Osteoblast (primary cell): Measurements from ENCODE around the gene NDUFA7. TPM values are rescaled to one million over a fixed set of nuclear protein-coding genes. Genes with fewer than 3 reads are reported as not detected.
"Not testable (repeated sequence)": the region's sequence is repeated elsewhere in the genome, so short reads cannot be mapped to it uniquely, and the experiment has no call there.

Experiments used
- DNase-seq: peaks from one replicate; pipeline ENCODE4 v3.0.0; 2011; ENCODE audit warnings: low spot score, mixed read lengths; ENCODE audit not compliant: insufficient read length; ENCODE audit errors: missing footprints
- H2AFZ ChIP-seq: 2 replicates; pipeline ENCODE4 v1.6.0; 2011; ENCODE audit warnings: mild to moderate bottlenecking, low read length
- H3K27ac ChIP-seq: 2 replicates; pipeline ENCODE4 v1.5.1; 2011; ENCODE audit warnings: mild to moderate bottlenecking, low read depth, low read length, moderate library complexity
- H3K27me3 ChIP-seq: 2 replicates; pipeline ENCODE4 v1.6.0; 2012; ENCODE audit warnings: mild to moderate bottlenecking, control low read depth, inconsistent platforms, low read length, moderate library complexity; ENCODE audit not compliant: insufficient read depth
- H3K36me3 ChIP-seq: 2 replicates; pipeline ENCODE4 v1.5.1; 2011; ENCODE audit warnings: mild to moderate bottlenecking, low read length, control low read depth, moderate library complexity; ENCODE audit not compliant: insufficient read depth
- H3K4me1 ChIP-seq: 2 replicates; pipeline ENCODE4 v1.5.1; 2011; ENCODE audit warnings: mild to moderate bottlenecking, low read length, control low read depth, moderate library complexity; ENCODE audit not compliant: insufficient read depth
- H3K4me2 ChIP-seq: 2 replicates; pipeline ENCODE4 v1.6.0; 2011; ENCODE audit warnings: mild to moderate bottlenecking, low read length; ENCODE audit not compliant: insufficient read depth
- H3K4me3 ChIP-seq: fragments of 200-600 bp; sonication (generic); 3 replicates; pipeline ENCODE4 v1.5.1; 2012; ENCODE audit warnings: mild to moderate bottlenecking, low read length, inconsistent platforms; ENCODE audit not compliant: insufficient read depth
- H3K79me2 ChIP-seq: 2 replicates; pipeline ENCODE4 v1.6.0; 2012; ENCODE audit warnings: mild to moderate bottlenecking, low read length, control low read depth, inconsistent platforms; ENCODE audit not compliant: insufficient read depth
- H3K9me3 ChIP-seq: 2 replicates; pipeline ENCODE4 v1.5.1; 2011; ENCODE audit warnings: low read depth, low read length, control low read depth
- H4K20me1 ChIP-seq: 2 replicates; pipeline ENCODE4 v1.6.0; 2012; ENCODE audit warnings: mild to moderate bottlenecking, low read length, control low read depth; ENCODE audit not compliant: insufficient read depth
- total RNA-seq: library from RNA; depleted of rRNA; stranded (reverse); fragments of >200 nt; gene quantifications from 2 replicates; pipeline ENCODE4 v1.2.3, GENCODE V29; 2012
- TF ChIP-seq, protein P1 (sequence below): IDR thresholded peaks from 2 replicates; pipeline ENCODE4 v1.5.1; 2011; ENCODE audit warnings: mild to moderate bottlenecking, low read depth, low read length, moderate library complexity; ENCODE audit errors: extremely low read depth

NDUFA7 gene
- total RNA-seq, 1 donor = 9.0 TPM

DNA sequence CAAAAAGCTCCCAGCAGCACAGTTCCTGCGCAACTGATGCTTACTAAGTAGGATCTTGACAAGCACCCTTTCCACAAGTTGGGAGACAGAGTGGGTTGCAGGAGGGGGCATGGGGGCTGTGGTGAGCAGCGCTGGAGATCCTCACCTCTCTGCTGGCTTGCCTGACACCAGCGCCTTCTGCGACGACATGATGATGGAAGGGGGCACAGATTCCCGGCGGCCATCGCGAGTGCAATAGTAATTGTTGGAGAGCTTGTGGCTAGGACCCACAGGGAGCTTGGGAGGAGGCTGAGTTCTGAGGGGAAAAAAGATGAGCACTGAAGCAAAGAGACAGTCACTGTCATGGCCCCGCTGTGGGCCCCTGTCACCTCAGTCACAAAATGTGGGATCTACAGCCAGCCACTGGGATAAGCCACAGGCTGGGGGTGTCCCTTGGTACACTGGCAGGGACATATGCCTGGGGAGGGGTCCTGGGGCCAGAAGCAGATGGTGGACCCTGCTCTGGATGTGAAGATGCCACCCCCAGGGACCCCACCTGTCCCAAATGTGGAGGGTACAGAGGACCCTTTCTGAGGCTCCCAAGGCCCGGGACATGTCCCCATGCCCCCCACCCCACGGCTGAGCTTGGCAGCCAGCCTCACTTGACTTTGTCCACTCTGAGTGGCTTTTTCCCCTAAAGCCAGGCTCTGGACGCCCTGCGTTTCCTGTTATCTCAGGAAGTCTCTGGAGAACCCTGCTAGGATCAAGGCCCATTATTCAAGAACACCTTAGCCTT is 4.6 kb downstream of the NDUFA7 start:
- Histone ChIP-seq H3K4me2 (no peak overlapping the region), H3K36me3 (peaks cover 36% of the 10 kb centered on the region), H3K79me2 (peaks cover 26% of the 10 kb centered on the region), H4K20me1 (peaks cover under 1% of the 10 kb centered on the region), H3K4me1 (peaks cover 15% of the 10 kb centered on the region), H3K27ac (no peak overlapping the region), H3K27me3 (no peaks in the 10 kb centered on the region), H3K9me3 (no peaks in the 10 kb centered on the region), H3K4me3 (no peak overlapping the region), H2AFZ (no peak overlapping the region)
- TF ChIP-seq, protein P1, sequence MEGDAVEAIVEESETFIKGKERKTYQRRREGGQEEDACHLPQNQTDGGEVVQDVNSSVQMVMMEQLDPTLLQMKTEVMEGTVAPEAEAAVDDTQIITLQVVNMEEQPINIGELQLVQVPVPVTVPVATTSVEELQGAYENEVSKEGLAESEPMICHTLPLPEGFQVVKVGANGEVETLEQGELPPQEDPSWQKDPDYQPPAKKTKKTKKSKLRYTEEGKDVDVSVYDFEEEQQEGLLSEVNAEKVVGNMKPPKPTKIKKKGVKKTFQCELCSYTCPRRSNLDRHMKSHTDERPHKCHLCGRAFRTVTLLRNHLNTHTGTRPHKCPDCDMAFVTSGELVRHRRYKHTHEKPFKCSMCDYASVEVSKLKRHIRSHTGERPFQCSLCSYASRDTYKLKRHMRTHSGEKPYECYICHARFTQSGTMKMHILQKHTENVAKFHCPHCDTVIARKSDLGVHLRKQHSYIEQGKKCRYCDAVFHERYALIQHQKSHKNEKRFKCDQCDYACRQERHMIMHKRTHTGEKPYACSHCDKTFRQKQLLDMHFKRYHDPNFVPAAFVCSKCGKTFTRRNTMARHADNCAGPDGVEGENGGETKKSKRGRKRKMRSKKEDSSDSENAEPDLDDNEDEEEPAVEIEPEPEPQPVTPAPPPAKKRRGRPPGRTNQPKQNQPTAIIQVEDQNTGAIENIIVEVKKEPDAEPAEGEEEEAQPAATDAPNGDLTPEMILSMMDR = no peak
- no peak for DNase-seq

DNA sequence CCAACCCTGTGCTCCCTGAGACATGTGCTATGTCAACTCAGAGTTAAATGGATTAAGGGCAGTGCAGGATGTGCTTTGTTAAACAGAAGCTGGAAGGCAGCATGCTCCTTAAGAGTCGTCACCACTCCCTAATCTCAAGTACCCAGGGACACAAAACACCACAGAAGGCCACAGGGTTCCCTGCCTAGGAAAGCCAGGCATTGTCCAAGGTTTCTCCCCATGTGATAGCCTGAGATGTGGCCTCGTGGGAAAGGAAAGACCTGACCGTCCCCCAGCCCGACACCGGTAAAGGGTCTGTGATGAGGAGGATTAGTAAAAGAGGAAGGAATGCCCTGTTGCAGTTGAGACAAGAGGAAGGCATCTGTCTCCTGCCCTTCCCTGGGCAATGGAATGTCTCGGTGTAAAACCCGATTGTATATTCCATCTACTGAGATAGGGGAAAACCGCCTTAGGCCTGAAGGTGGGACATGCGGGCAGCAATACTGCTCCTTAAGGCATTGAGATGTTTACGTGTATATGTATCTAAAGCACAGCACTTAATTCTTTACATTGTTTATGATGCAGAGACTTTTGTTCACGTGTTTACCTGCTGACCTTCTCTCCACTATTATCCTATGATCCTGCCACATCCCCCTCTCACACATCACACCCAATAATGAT is 6.1 kb downstream of the NDUFA7 start:
- not testable (repeated sequence) for H4K20me1 ChIP-seq, H3K4me1 ChIP-seq, H3K9me3 ChIP-seq, H3K27me3 ChIP-seq, H2AFZ ChIP-seq, DNase-seq, H3K4me3 ChIP-seq, H3K27ac ChIP-seq, H3K4me2 ChIP-seq
- H3K36me3 ChIP-seq = peaks cover 47% of the 10 kb centered on the region
- H3K79me2 ChIP-seq = peaks cover 13% of the 10 kb centered on the region

DNA sequence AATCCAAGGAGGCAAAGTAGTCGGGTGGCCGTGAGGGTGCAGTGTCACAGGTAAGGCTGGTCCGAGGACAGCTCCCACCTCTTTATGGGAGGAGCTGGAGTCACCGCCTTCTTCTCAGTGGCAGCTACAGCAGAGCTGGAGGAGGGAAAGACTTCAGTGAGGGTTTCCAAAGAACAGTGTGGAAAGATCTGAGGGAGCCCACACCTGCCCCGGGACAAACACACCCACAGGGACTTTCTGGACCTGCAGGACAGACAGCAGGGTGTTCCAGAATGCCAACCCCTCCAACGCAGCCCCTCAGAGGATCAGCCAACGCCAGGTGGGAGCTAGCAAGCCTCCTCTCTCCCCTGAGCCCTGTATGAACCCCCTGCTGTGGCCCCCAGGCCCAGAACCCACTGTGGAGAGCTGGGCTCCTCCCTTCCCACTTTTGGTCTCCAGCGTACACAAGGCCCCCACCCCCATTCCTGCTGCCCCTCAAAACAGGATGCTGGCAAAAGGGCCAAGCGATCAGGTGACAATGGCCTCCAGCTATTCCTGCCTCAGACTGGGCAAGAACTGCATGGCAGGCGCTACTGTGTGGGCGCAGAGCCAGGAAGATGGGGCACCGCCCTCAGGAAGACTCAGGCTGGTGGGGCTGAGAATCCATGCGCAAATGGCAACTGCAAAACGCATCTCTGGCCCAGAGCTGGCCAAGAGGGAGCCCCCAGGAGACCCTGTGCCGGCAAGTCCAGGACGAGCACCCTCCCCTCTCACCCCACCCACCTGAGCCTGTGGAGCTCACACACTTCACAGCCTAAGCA is 9.5 kb downstream of the NDUFA7 start:
- peaks cover 44% of the 10 kb centered on the region for H3K36me3 ChIP-seq
- no peaks in the 10 kb centered on the region for H3K9me3 ChIP-seq
- TF ChIP-seq, protein P1 = no peak
- H2AFZ ChIP-seq = no peak overlapping the region
- peaks cover 14% of the 10 kb centered on the region for H3K4me1 ChIP-seq
- no peaks in the 10 kb centered on the region for H3K79me2 ChIP-seq
- no peaks in the 10 kb centered on the region for H3K27me3 ChIP-seq
- H3K27ac ChIP-seq = no peak overlapping the region
- no peaks in the 10 kb centered on the region for H4K20me1 ChIP-seq
- no peak overlapping the region for H3K4me2 ChIP-seq
- H3K4me3 ChIP-seq = no peak overlapping the region
- DNase-seq = no peak

DNA sequence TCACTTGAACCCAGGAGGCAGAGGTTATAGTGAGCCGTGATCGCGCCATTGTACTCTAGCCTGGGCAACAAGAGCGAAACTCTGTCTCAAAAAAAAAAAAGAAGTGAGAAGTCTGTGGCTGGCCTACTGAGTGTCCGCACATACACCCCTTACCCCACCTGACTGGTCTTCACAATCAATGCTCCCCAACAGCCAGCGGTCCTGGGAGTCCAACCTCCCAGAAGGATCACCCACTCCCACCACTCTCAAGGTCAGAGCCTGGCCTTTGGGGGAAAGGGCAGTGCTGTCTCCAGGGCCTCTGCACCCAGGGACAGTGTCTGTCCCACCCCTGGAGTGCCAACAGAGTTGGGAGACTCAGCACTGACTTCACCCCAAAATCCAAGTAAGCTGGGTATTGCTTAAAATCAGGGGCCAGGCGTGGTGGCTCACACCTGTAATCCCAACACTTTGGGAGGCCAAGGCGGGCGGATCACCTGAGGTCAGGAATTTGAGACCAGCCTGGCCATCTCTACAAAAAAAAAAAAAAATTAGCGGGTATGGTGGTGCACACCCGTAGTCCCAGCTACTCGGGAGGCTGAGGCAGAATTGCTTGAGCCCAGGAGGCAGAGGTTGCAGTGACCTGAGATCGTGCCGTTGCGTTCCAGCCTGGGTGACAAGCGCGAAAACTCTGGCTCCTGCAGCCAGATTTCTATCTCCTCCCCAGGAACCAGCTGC is 10.7 kb downstream of the NDUFA7 start:
- Histone ChIP-seq H3K9me3 (no peaks in the 10 kb centered on the region), H3K4me1 (peaks cover 14% of the 10 kb centered on the region), H3K27ac (no peak overlapping the region), H3K4me3 (no peak overlapping the region), H3K79me2 (no peaks in the 10 kb centered on the region), H3K27me3 (no peaks in the 10 kb centered on the region), H3K36me3 (peaks cover 36% of the 10 kb centered on the region), H2AFZ (no peak overlapping the region), H4K20me1 (no peaks in the 10 kb centered on the region), H3K4me2 (no peak overlapping the region)
- TF ChIP-seq, protein P1 = no peak
- DNase-seq = no peak
